IMR-90 (cell line): ENCODE data around the gene EIF4G3. TPM values are rescaled to one million over a fixed set of nuclear protein-coding genes. Genes with fewer than 3 reads are reported as not detected.

ENCODE experiments used
- ATAC-seq: fragments of 200-7000 bp; cut with Tn5 transposase; 2 replicates; pipeline ENCODE4 v1.9.1; 2020; ENCODE audit warnings: low read depth, mild to moderate bottlenecking, moderate library complexity
- BruUV-seq: library from RNA; stranded (reverse); fragments of 400-500 nt; replicated peaks from 2 replicates; lab custom pipeline; 2021; lab: Mats Ljungman, UMichigan
- CTCF ChIA-PET: fragments of 300-600 bp; formaldehyde crosslinking; extraction: SDS; loops from one replicate; lab custom pipeline; 2021; ENCODE audit warnings: antibody characterized with exemption; lab: Yijun Ruan, JAX
- POLR2A ChIA-PET: fragments of 300-600 bp; sonication (Branson Sonifier 250); formaldehyde crosslinking; loops from one replicate; lab custom pipeline; 2022; ENCODE audit warnings: antibody characterized with exemption; ENCODE audit not compliant: unreplicated experiment; lab: Charles Lee
- DNase-seq: peaks from one replicate; pipeline ENCODE4 v3.0.0; 2013
- H2AFZ ChIP-seq: replicated peaks from 2 replicates; pipeline ENCODE3; 2013; ENCODE audit warnings: low read length, mild to moderate bottlenecking; ENCODE audit not compliant: poor library complexity
- H2AK5ac ChIP-seq: 2 replicates; pipeline ENCODE4 v1.6.1; 2013; ENCODE audit warnings: low read depth, low read length, inconsistent platforms
- H2AK9ac ChIP-seq: replicated peaks from 2 replicates; pipeline ENCODE3; 2013; ENCODE audit warnings: mild to moderate bottlenecking, low read depth, low read length, moderate library complexity; ENCODE audit not compliant: poor library complexity
- H2BK120ac ChIP-seq: 2 replicates; pipeline ENCODE4 v1.6.1; 2013; ENCODE audit warnings: low read depth, low read length, inconsistent platforms
- H2BK15ac ChIP-seq: 3 replicates; pipeline ENCODE4 v1.6.1; 2013; ENCODE audit warnings: low read depth, low read length, inconsistent platforms
- H2BK20ac ChIP-seq: 2 replicates; pipeline ENCODE4 v1.6.1; 2013; ENCODE audit warnings: low read depth, mild to moderate bottlenecking, inconsistent platforms, low read length, moderate library complexity
- H2BK5ac ChIP-seq: 2 replicates; pipeline ENCODE4 v1.6.1; 2013; ENCODE audit warnings: mild to moderate bottlenecking, low read depth, low read length, inconsistent platforms; ENCODE audit not compliant: poor library complexity, severe bottlenecking
- H3K14ac ChIP-seq: replicated peaks from 2 replicates; pipeline ENCODE4 v1.6.1; 2013; ENCODE audit warnings: low read depth, low read length, inconsistent platforms
- H3K18ac ChIP-seq: 2 replicates; pipeline ENCODE4 v1.6.1; 2013; ENCODE audit warnings: low read depth, low read length, control low read depth
- H3K23ac ChIP-seq: 2 replicates; pipeline ENCODE4 v1.6.1; 2013; ENCODE audit warnings: low read depth, low read length, inconsistent platforms
- H3K27ac ChIP-seq: 2 replicates; pipeline ENCODE4 v1.5.1; 2013; ENCODE audit warnings: mild to moderate bottlenecking, control low read depth, low read length; ENCODE audit not compliant: insufficient read depth
- H3K27me3 ChIP-seq: 2 replicates; pipeline ENCODE4 v1.6.1; 2013; ENCODE audit warnings: low read length; ENCODE audit not compliant: control insufficient read depth, insufficient read depth
- H3K36me3 ChIP-seq: 2 replicates; pipeline ENCODE4 v1.6.1; 2013; ENCODE audit warnings: low read length, mixed read lengths; ENCODE audit not compliant: control insufficient read depth, insufficient read depth
- H3K4ac ChIP-seq: 2 replicates; pipeline ENCODE4 v1.6.1; 2013; ENCODE audit warnings: low read depth, low read length, inconsistent platforms
- H3K4me1 ChIP-seq: 2 replicates; pipeline ENCODE4 v1.6.1; 2013; ENCODE audit warnings: low read length, mixed read lengths; ENCODE audit not compliant: control insufficient read depth, insufficient read depth
- H3K4me2 ChIP-seq: 2 replicates; pipeline ENCODE4 v1.6.1; 2013; ENCODE audit warnings: low read depth, mild to moderate bottlenecking, control low read depth, low read length, moderate library complexity
- H3K4me3 ChIP-seq: 2 replicates; pipeline ENCODE4 v1.5.1; 2013; ENCODE audit warnings: low read depth, mild to moderate bottlenecking, control low read depth, low read length, moderate library complexity; ENCODE audit not compliant: insufficient read depth
- H3K56ac ChIP-seq: 2 replicates; pipeline ENCODE4 v1.6.1; 2013; ENCODE audit warnings: low read length, inconsistent platforms; ENCODE audit not compliant: insufficient read depth; ENCODE audit errors: extremely low read depth
- H3K79me1 ChIP-seq, 2 experiments: 2 replicates each; pipeline ENCODE4 v1.6.1; 2013; ENCODE audit warnings: low read length in 2 of 2, inconsistent platforms in 1 of 2, low read depth in 1 of 2
- H3K9ac ChIP-seq: 2 replicates; pipeline ENCODE4 v1.6.1; 2013; ENCODE audit warnings: low read depth, low read length, control low read depth
- H3K9me1 ChIP-seq: 2 replicates; pipeline ENCODE4 v1.6.1; 2013; ENCODE audit warnings: low read length, inconsistent platforms; ENCODE audit not compliant: insufficient read depth
- H3K9me3 ChIP-seq: 2 replicates; pipeline ENCODE4 v1.6.1; 2013; ENCODE audit warnings: low read length; ENCODE audit not compliant: control insufficient read depth, insufficient read depth
- H4K20me1 ChIP-seq: 2 replicates; pipeline ENCODE4 v1.6.1; 2013; ENCODE audit warnings: low read length, inconsistent platforms; ENCODE audit not compliant: insufficient read depth
- H4K5ac ChIP-seq: 2 replicates; pipeline ENCODE4 v1.6.1; 2013; ENCODE audit warnings: mild to moderate bottlenecking, low read depth, low read length, control low read depth
- H4K8ac ChIP-seq, 2 experiments: 2 replicates each; pipeline ENCODE4 v1.6.1; 2013; ENCODE audit warnings: low read depth in 2 of 2, low read length in 2 of 2, control low read depth in 1 of 2, inconsistent platforms in 1 of 2
- H4K91ac ChIP-seq: 2 replicates; pipeline ENCODE4 v1.6.1; 2013; ENCODE audit warnings: low read depth, low read length, inconsistent platforms; ENCODE audit not compliant: insufficient read depth
- BHLHE40 ChIP-seq: fragments of 150-350 bp; IDR thresholded peaks from 2 replicates; pipeline ENCODE4 v1.6.1; 2016; ENCODE audit warnings: mild to moderate bottlenecking, low read depth, low read length
- CEBPB ChIP-seq: IDR thresholded peaks from 2 replicates; pipeline ENCODE4 v1.6.1; 2012; ENCODE audit warnings: low read depth, low read length, improper control_type of control experiment
- CHD1 ChIP-seq: IDR thresholded peaks from 2 replicates; pipeline ENCODE4 v1.6.1; 2012; ENCODE audit warnings: low read depth, low read length, improper control_type of control experiment
- CTCF ChIP-seq: conservative IDR thresholded peaks from 2 replicates; pipeline ENCODE4 v1.5.1; 2012; ENCODE audit warnings: mild to moderate bottlenecking, low read depth, low read length, improper control_type of control experiment
- ELK1 ChIP-seq: fragments of 150-350 bp; IDR thresholded peaks from 2 replicates; pipeline ENCODE4 v1.6.1; 2016; ENCODE audit warnings: low read depth, mild to moderate bottlenecking, low read length, moderate library complexity, borderline replicate concordance
- FOS ChIP-seq: fragments of 150-350 bp; IDR thresholded peaks from 2 replicates; pipeline ENCODE4 v1.6.1; 2016; ENCODE audit warnings: low read depth, low read length
- MAFK ChIP-seq: IDR thresholded peaks from 2 replicates; pipeline ENCODE4 v1.6.1; 2012; ENCODE audit warnings: low read depth, low read length, improper control_type of control experiment
- MAZ ChIP-seq: IDR thresholded peaks from 2 replicates; pipeline ENCODE4 v1.6.1; 2012; ENCODE audit warnings: low read depth, mild to moderate bottlenecking, low read length, improper control_type of control experiment, moderate library complexity, borderline replicate concordance
- MXI1 ChIP-seq: IDR thresholded peaks from 2 replicates; pipeline ENCODE4 v1.6.1; 2012; ENCODE audit warnings: low read depth, mild to moderate bottlenecking, low read length, moderate library complexity, borderline replicate concordance
- NFE2L2 ChIP-seq: fragments of 150-350 bp; IDR thresholded peaks from 2 replicates; pipeline ENCODE4 v1.6.1; 2016; ENCODE audit warnings: low read depth, mild to moderate bottlenecking, low read length
- POLR2A ChIP-seq: IDR thresholded peaks from 2 replicates; pipeline ENCODE4 v1.6.1; 2012; ENCODE audit warnings: mild to moderate bottlenecking, low read depth, low read length
- RAD21 ChIP-seq: IDR thresholded peaks from 2 replicates; pipeline ENCODE4 v1.6.1; 2012; ENCODE audit warnings: low read length, improper control_type of control experiment
- RCOR1 ChIP-seq: IDR thresholded peaks from 2 replicates; pipeline ENCODE4 v1.6.1; 2012; ENCODE audit warnings: mild to moderate bottlenecking, low read length, improper control_type of control experiment; ENCODE audit not compliant: insufficient replicate concordance
- RFX5 ChIP-seq: IDR thresholded peaks from 2 replicates; pipeline ENCODE4 v1.8.0; 2012; ENCODE audit warnings: low read depth, mild to moderate bottlenecking, low read length, moderate library complexity
- SMC3 ChIP-seq: fragments of 150-350 bp; IDR thresholded peaks from 2 replicates; pipeline ENCODE4 v1.6.1; 2016; ENCODE audit warnings: low read depth, mild to moderate bottlenecking, antibody characterized with exemption, low read length, moderate library complexity
- USF2 ChIP-seq: fragments of 150-350 bp; IDR thresholded peaks from 2 replicates; pipeline ENCODE4 v1.6.1; 2017; ENCODE audit warnings: mild to moderate bottlenecking, antibody characterized with exemption, low read length, low read depth
- WGBS, 2 experiments: methylation state at CpG; one replicate each; pipeline versions ENCODE4 v1.1.5 to v1.1.7; 2013; ENCODE audit warnings: missing lambda C conversion rate in 2 of 2; ENCODE audit not compliant: insufficient read length in 1 of 2; ENCODE audit errors: extremely low coverage in 2 of 2; 5-methylcytosine and 5-hydroxymethylcytosine counted together
- dilution Hi-C: fragments of 300-500 bp; cut with HindIII; formaldehyde crosslinking; loops from one replicate; pipeline ENCODE4 v1.14.3; 2018; ENCODE audit warnings: low sequenced_read_pairs; ENCODE audit not compliant: unreplicated experiment
- in situ Hi-C: fragments of 300-500 bp; cut with MboI; formaldehyde crosslinking; loops from 3 replicates; pipeline ENCODE4 v1.14.3; 2019; ENCODE audit warnings: low sequenced_read_pairs, inconsistent platforms, mixed read lengths
- intact Hi-C: fragments of 100-400 bp; cut with micrococcal nuclease; formaldehyde crosslinking; loops from 2 replicates; pipeline ENCODE4 v1.10.0; 2022
- polyA plus RNA-seq, 3 experiments: library from polyadenylated mRNA; depleted of rRNA; stranded (reverse); fragments of >200 nt; gene quantifications; 2 replicates each; pipeline ENCODE4 v1.2.3, GENCODE V29; 2012; ENCODE audit warnings: low replicate concordance in 1 of 3
- total RNA-seq: library from RNA; depleted of rRNA; stranded (reverse); fragments of >200 nt; gene quantifications from 2 replicates; pipeline ENCODE4 v1.2.3, GENCODE V29; 2012

The EIF4G3 gene
- total and polyA plus RNA-seq, 2 of the 4 experiments (the other 2 are of a cell fraction) = 25.8 to 49.2 TPM

- dilution Hi-C loops (no loop called here), intact Hi-C loops (loop anchor here (10.0 kb wide), 1 partner anchor 247 kb away; no protein-coding TSS in a partner anchor), in situ Hi-C loops (no loop called here)
- peaks cover 15% of the 10 kb centered on the region for H3K36me3 ChIP-seq
- no peak overlapping the region for H2AFZ ChIP-seq
- ChIA-PET CTCF (no interaction called here), POLR2A (interaction anchor here (0.6 kb wide), 1 partner anchor 107 kb away, joined by 5 read pairs; no protein-coding TSS in a partner anchor)
- no peak overlapping the region for H3K4ac ChIP-seq
- TF ChIP-seq CEBPB (no peak), CTCF (no peak), RAD21 (no peak), MXI1 (no peak), MAZ (no peak), CHD1 (no peak), ELK1 (no peak), POLR2A (no peak), NFE2L2 (no peak), BHLHE40 (no peak), FOS (no peak), RFX5 (no peak), SMC3 (no peak), MAFK (no peak), USF2 (no peak), RCOR1 (no peak)
- no peak overlapping the region for H4K8ac ChIP-seq
- H3K4me1 ChIP-seq = no peaks in the 10 kb centered on the region
- no peak overlapping the region for H2AK9ac ChIP-seq
- peaks cover 5% of the 10 kb centered on the region for H3K9me1 ChIP-seq
- no peak overlapping the region for H3K9ac ChIP-seq
- no peaks in the 10 kb centered on the region for H3K9me3 ChIP-seq
- H2AK5ac ChIP-seq = no peak overlapping the region
- H2BK20ac ChIP-seq = no peak overlapping the region
- H3K4me3 ChIP-seq = no peak overlapping the region
- H3K79me1 ChIP-seq = peaks cover 0 to 11% of the 10 kb centered on the region in 2 experiments; a peak in 3 of 4 replicates
- no peak overlapping the region for H2BK5ac ChIP-seq
- no peak for ATAC-seq
- no peak overlapping the region for H3K4me2 ChIP-seq
- no peak overlapping the region for H2BK15ac ChIP-seq
- no peak overlapping the region for H2BK120ac ChIP-seq
- no TSS peak for BruUV-seq
- no peaks in the 10 kb centered on the region for H3K27me3 ChIP-seq
- H3K27ac ChIP-seq = no peak overlapping the region
- no peak overlapping the region for H4K5ac ChIP-seq
- no peaks in the 10 kb centered on the region for H4K20me1 ChIP-seq
- no peak overlapping the region for H4K91ac ChIP-seq
- H3K18ac ChIP-seq = no peak overlapping the region
- DNase-seq = no peak
- no peak overlapping the region for H3K23ac ChIP-seq
- WGBS, 2 experiments = no CpG with 5 or more reads among the region's 2 CpGs
- H3K56ac ChIP-seq = no peak overlapping the region
- no peak overlapping the region for H3K14ac ChIP-seq
Measured at GRCh38 chr1:20947409-20947808, 229.3 kb downstream of the EIF4G3 start.
